Measurements from ENCODE around the gene TDRKH.
"Not testable (repeated sequence)": the region's sequence is repeated elsewhere in the genome, so short reads cannot be mapped to it uniquely, and the experiment has no call there.

Gene TDRKH

DNA sequence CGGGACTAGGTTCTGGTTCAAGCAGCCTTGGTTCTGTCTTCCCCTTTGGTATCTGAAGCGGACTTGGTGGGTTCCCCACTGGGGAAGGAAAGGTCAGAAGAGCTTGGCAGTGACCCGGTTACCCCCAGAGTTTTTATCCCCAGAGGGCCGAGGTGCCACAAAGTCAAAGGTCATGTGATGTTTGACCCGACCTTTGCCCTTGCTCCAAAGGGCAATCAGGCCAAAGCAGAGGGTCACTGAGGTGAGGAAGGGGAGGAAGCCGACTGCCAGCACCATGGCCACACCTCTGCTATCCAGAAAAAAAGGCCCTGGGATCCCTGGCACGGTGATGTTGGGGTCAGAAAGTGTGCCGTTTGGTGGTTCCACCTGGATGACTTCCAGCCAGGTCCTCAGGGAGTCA lies 10.5 kb upstream of the TDRKH start:
- no peak for DNase-seq

DNA sequence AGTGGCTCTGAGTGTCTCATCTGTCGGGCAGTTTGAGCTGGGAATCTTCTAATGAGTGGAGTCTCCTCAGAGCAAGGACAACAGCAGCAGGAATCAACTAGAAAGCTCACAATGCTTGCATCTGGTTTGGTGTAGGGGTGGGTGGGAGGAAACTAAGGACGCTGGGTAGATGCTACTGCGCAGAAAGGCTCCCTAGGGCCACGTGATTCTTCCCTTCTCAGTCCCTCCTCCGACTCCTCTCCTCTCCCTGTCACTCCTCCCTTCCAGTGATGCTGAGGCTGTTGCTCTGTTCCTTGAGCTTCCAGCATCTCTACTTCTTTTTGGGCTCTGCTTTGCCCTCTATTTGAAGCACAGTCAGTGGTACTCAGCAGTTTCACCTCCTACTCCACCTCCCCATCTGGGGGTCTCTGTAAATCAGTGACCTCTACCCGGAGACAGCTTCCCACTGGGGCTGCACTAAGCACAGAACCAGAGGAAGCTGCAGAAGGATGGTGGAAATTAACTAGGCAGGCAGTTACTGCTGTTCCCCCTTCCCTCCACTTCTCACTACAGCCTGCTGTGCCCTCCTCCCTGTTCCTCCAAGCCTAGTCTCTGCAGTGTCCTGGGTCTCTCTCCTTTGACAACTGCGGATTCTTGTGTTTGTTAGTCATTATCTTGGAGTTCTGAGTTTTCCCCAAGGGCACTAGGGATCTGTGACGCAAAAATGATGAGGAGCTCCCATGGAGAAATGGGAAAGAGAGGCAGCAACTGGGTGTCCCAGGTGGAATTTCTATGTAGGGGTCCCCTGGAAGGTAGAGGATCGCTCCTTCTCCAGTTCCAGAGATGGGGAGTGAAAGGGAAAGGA lies 9.1 kb upstream of the TDRKH start:
- no peak for DNase-seq

DNA sequence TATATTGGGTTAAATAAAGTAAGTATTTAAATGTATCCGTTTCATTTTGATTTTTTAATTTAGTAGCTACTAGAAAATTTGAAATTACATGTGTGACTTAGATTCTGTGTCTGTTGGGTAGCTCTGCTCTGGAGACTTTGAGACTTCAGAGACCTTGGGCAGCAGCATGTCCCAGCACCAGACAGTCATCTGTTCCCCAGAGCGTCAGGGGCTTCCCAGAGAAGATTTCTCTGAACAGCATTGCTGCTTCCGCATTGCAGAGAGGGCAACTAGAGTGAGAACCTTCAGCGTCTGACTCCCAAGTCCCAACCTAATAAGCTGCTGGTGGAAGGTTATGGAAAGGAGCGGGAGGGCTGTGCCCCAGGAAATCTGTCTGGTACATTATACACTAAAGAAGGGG lies 8.3 kb upstream of the TDRKH start:
- no peak for DNase-seq

DNA sequence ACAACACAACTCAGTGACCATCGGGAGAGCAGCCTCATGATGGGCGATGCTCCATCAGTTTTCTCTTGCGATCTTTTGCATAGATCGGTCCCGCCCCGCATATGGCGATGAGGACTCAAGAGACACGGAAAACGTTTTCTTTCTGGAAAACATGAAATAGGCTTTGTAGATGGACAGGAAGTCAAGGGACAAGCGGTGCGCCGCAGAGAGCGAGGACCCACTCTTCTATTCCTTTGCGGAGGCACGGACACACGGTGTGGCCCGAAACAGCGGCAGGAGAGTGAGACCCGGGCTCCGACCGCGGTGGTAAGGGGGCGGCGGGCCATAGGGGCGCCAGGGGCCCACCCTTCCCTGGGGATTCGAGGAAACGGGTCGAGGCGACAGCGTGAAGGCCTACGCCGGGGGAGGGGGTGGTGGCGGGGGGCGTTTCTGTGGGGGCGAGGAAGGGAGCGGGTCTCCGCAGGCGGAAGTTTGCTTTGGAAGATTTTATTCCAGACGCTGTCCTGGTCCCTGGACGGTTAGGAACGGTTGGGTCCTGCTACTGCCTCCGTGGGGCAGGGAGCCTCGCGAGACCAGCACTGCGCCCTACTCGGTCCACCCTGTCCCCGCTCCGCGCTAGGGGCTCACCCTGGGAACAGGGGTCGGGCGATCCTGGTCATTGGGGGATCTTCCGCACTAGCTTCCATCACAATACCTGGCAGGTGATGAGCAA lies 796 bp upstream of the TDRKH start:
- no peak for DNase-seq

DNA sequence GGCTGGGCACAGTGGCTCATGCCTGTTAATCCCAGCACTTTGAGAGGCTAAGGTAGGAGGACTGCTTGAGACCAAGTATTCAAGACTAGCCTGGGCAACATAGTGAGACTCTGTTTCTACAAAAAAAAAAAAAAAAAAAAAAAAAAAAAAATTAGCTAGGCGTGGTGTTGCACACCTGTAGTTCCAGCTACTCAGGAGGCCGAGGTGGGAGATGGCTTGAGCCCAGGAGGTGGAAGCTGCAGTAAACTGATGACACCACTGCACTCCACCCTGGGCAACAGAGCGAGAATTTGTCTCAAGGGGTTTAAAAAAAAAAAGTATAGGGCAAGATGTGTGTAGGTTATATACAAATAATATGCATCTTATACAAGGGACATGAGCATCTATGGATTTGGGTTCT lies 2.6 kb downstream of the TDRKH start:
- DNase-seq = no peak

DNA sequence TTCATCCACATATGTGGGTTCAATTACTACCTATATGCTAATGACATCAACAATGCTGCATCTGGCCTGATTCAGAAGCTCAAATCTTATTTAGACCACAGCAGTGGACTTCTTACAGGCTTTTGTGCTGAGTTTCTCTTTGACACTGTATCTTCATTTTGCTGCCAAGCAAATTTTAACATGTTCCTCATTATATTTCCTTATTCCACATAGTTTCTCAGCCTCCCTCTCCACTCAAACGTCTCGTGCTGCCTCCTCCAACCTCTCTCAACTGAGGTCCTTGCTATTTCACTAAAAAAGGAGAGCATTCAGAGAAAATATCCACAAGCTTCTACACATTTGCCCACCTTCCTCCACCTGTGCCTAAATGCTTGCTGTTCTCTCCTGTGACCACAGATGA lies 6.5 kb downstream of the TDRKH start:
- no peak for DNase-seq

DNA sequence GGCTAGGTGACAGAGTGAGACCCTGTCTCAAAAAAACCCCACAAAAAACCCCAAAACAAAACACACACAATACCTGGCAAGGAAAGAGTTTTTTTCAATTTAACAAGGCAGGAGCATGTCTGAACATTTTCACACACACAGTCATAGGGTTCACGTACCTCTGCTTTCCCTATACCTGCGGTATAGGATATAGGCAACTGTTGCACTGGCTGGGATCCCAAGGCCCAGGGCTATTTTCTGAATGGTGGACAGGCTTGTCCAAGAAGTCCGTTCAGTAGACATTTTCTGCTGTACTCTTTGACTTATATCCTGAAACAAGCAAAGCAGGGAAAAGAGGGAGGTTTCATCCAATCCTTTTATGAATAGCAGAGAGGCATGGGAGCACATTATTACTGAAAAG lies 7.6 kb downstream of the TDRKH start:
- DNase-seq = no peak

DNA sequence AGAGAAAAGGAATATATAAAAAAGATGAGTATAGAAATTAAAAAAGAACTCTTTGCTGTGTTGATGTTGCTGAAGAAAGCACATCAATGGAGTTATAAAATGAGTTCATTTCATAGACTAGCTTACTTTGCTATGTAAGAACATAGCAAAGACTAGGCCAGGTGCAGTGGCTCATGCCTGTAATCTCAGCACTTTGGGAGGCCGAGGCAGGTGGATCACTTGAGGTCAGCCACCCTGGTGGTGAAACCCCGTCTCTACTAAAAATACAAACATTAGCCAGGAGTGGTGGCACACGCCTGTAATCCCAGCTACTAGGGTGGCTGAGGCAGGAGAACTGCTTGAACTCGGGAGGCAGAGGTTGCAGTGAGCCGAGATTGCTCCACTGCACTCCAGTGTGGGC lies 8.3 kb downstream of the TDRKH start:
- DNase-seq = not testable (repeated sequence)

DNA sequence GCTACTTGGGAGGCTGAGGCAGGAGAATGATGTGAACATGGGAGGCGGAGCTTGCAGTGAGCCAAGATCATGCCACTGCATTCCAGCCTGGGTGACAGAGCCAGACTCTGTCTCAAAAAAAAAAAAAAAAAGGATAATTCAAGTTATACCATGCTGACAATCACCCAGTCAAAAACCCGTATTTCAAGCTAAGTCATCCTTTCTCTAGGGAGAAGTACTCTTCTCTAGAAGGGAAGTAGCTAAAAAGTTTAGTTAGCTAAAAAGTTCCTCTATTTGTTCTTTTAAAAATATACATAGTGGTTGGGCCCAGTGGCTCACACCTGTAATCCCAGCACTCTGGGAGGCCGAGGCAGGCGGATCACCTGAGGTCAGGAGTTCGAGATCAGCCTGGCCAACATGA lies 9.6 kb downstream of the TDRKH start:
- not testable (repeated sequence) for DNase-seq

DNA sequence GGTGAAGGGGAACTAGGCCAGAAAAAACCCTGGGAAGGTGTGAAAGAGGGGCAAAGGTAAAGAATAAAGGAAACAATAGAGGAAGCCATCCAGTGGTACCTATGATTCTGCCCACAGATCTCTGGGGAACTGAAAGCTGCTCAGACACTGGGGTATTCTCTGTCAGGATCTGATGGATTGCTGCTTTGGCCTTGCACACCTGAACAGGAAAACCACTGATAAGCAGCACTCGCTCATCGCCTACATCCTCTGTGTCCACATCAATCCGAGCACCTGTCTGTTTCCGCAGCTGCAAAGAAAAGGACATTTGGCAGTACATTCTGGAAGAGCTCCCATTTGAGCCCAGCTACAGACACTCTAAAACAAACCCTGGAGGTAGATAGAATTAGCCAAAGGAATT lies 10.4 kb downstream of the TDRKH start:
- no peak for DNase-seq

DNA sequence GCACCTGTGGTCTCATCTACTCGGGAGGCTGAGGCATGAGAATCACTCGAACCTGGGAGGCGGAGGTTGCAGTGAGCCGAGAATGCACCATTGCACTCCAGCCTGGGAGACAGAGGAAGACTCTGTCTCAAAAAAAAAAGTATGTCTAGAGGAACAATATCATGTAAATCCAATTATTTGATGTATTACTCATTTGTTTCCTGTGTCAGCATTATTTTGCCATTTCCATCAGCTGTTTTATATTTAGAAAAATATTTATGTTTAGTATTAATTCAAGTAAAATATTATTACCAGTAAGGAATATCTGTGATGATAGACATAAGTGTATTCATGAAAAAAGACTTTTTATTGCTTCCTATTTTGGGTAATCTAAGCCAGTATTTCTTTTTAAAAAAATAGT lies 13.0 kb downstream of the TDRKH start:
- DNase-seq = no peak

DNA sequence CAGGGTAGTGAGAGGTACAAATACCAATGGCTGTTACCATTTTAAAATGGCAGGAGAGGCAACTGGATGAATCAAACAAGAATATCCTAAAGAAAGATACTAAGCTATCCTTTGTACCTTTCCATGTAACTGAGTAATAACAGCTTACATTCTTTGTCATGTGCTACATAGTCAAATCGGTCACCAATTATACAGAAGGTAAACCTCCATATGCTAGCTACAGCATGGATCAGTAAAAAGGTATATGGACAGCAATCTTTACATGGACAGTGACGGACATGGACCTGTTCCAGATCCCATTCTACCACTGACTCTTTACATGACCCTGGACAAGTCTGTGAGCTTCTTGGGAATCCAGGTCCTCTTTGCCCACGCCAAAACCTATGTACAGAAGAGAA lies 13.6 kb downstream of the TDRKH start:
- no peak for DNase-seq

DNA sequence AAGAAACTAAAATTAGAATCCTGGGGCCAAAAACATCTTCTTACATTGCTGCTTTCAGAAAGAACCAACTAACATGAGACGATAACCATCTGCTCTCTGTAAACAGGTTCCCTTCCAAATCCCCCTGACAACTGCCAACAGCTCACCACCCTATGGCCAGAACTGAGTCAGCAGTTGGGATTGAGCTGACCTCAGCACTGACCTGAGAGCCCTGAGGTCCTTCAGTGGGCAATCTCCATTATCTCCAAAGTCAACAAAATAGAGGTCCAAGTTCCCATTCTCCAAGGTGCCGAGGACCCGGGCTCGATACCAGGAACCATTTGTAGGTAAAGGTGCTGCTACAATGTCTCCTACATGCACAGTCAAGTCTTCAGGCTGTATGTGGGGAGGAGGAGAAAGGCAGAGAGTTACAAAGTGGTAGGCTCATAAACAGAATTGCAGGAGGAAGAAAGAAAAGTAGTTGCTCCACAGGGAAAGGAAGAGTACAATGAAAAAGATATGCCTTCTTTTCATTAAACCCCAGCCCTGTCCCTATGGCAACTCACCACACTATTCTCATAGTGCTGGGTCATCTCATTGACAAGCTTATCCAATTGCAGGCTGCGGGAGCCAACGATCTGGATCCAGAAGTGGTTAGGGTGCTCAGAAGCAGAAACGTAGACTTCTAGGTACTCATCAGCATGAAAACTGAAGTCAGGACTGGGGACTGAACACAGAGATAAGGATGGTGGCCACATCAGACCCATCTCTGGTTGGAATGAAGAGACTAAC lies 14.2 kb downstream of the TDRKH start:
- DNase-seq = no peak

DNA sequence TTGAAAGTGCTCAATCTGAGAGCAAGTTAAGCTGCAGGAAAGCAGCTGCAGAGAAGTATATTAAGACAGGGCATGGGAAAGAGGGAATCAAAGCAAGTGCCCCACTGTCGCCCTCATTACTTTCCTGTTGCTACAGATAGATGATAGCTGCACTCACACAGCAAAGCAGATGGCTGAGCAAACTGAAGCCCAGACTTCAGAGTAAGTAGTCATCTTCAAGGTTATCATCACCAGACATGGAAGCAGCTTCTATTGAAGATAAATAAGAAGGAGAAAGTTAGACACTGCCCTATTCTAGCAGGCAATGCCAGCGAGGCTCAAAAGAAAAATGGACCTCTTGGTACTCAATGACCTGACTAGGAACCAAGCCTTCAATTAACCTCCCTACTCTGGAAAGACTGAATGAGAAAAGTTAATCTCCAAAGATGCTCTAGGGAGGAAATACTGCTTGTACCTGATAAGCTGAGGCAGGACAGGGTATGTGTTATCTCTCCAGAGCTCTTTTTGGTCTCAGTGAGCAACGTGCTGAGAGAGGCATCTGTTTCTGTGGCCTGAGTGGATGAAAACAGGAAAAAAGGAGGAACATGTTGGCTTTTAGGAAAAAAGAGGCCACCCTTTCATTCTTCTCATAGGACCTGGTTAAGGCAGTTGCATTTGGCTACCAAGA lies 15.9 kb downstream of the TDRKH start:
- no peak for DNase-seq

DNA sequence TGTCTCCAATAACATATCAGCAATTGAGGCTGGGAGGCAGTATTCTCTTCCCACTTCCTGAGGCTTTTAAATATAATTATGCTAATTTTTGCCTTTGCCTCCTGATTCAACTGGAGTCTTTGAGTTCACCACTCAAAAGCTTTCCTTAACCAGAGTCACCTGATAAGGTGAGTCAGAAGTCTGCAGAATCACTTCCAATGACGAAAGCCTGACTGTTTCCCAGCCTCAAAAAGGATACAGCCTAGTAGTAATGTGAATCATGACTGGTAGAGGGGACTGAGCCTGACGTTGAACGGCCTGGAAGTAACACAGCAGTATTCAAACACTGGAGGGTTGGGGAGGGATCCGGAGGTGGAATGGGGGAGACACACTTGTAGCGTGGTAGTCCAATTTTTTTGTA lies 16.6 kb downstream of the TDRKH start:
- no peak for DNase-seq

DNA sequence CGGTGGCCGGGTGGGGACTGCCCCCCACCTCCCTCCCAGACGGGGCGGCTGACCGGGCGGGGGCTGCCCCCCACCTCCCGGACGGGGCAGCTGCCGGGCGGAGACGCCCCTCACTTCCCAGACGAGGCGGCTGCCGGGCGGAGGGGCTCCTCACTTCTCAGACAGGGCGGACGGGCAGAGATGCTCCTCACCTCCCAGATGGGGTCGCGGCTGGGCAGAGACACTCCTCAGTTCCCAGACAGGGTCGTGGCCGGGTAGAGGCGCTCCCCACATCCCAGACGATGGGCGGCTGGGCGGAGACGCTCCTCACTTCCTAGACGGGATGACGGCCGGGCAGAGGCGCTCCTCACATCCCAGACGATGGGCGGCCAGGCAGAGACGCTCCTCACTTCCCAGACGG lies 21.0 kb downstream of the TDRKH start:
- not testable (repeated sequence) for DNase-seq

DNA sequence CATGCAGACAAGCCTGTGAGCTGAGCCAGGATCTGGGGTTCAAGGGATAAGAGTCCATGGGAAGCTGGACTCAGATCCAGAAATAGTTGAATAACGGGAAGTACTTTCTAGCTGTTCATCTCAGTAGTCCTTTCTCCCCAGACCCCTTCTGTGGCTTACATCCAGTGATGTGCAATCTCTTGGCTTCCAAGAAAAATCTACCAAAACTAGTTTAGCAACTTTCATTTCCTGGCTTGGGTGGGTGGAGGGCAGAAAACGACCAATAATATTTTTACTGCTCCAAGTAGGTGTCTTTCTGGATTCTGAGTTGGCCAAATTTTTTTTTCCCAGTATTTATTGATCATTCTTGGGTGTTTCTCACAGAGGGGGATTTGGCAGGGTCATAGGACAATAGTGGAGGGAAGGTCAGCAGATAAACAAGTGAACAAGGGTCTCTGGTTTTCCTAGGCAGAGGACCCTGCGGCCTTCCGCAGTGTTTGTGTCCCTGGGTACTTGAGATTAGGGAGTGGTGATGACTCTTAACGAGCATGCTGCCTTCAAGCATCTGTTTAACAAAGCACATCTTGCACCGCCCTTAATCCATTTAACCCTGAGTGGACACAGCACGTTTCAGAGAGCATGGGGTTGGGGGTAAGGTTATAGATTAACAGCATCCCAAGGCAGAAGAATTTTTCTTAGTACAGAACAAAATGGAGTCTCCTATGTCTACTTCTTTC lies 21.8 kb downstream of the TDRKH start:
- DNase-seq = not testable (repeated sequence)

DNA sequence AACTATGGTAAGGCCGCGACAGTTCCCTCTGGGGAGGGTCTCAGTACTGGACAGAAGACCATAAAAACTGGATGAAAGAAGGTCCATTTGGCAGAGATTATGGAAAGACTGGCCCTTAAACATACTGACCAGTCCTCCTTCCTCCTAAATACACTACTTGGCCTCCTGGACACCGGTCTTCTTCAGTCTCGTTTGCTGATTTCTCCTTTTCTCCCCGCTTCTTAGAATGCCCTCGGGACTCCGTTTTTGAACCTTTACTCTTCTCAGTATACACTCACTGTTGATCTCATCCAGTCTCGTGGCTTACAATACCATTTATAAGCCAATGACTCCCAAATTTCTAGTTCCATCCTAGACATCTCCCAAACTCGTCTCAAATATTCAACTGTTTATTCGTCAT lies 26.3 kb downstream of the TDRKH start:
- DNase-seq = no peak

DNA sequence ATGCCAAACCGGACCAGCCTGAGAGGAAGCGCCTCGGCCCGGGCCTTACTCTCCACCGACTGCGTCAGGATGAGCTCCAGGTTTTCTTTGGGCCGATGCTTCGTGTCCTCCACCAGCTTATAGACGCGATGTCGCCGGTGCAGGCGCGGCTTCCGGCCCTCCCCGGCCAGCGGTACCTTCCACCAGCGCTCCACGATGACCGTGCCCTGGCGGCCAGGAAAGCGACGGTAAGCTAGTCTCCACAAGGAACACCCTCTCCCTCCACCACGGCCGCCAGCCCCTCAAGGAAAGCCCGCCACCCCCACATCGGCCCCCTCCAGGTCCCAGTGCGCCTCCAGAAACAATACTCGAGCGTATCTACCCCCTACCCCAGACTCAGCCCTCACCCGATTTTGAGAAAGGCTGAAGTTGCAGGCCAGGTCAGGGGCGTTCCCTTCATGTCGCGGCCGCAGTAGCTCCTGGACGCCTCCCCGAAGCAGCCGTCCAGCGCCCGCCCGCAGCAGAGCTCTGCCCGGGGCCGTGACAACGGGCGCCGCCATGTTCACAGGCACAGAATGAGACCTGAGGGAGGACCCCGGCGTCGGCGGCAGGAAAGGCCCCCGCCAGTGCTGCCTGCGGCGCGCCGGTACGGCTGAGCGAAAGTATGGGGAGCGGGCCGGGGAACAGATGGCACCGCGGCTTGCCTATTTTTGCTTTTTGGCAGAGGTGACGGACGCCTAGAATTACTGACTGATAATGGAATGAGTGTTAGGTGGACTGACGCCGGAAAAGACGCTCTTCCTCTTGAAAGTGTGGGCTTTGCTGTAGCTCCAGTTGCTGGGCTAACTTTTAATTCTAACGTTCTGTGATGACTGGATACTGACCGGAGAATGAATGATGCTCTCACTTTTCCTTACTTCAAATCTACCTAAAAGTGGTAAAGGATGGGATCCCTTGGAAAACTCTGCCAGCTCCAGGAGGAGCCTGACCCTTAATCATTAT lies 27.1 kb downstream of the TDRKH start, which contains the start of gene MRPL9:
MRPL9 (minus strand) TSS at position 556 of the 981 bp plus-strand sequence; CDS start at position 539, 17 bp downstream.
- DNase-seq = no peak

DNA sequence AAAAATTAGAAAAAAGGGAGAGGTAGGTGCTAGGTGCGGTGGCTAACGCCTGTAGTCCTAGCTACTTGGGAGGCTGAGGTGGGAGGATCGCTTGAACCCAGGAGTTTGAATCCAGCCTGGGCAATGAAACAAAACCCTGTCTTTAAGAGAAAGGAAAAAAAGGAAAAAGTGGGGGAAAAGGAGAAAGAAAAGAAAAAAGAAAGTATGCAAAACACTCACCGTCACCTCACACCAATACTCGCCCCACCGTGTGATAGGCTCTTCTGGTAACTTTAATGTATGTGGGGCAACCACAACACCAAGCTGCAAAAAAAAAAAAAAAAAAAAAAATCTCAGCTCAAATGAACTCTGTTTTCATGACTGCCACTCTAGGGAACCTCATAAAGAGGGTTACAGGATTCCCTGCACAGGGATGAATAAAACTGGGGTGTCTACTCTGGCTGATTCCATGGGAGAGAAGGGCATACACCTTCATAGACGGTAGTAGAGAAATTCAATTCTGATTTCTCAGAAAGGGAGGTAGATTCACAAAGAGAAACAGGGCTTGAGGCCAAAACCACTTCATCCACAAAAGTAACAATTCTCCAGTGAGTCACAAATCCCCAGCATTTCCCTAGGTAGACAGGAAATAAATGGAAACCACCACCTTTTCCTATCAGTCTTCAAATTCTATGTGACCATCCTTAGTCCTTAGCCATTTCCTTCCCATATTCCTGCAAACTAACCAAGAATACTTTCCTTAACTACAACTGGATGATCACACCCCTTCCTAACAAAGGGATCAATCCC lies 29.5 kb downstream of the TDRKH start:
- DNase-seq = no peak
